PC-9 (cell line): ENCODE measurements around the gene GBA2.

ENCODE experiments used
- CTCF ChIP-seq: fragments of 200-600 bp; sonication (generic); conservative IDR thresholded peaks from 2 replicates; pipeline ENCODE4 v1.6.1; 2017; ENCODE audit warnings: mixed run types, antibody characterized with exemption, mild to moderate bottlenecking, moderate library complexity
- EZH2 ChIP-seq: fragments of 200-600 bp; sonication (generic); IDR thresholded peaks from 2 replicates; pipeline ENCODE4 v1.8.0; 2017; ENCODE audit warnings: antibody characterized with exemption, low read depth

DNA sequence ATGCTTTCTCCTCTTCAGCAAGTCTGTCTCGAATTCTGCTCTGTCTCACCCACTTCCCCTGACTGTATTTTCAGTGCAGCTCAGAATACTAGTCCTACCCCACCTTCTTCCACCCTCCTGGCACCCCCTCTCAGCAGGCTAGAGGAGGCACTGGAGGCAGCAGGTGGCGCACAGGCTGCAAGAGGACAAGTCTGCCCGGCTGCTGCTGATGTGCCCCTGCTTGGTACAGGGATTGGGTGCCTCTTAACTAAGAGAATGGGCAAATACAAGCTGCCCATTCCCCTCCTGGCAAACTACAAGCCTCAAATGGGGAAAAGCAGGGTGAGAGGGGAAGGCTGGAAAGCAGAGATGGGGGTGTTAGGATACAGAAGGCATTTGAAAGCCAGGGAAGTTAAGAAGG is 22.1 kb downstream of the GBA2 start:
- TF ChIP-seq EZH2: no peak
- TF ChIP-seq CTCF: no peak
